ENCODE results near the gene CAPG.
A peak's percentile ranks its signal among the peaks of the same experiment; 100 is the strongest.
"Not testable (repeated sequence)": the region's sequence is repeated elsewhere in the genome, so short reads cannot be mapped to it uniquely, and the experiment has no call there.

Gene CAPG

DNA sequence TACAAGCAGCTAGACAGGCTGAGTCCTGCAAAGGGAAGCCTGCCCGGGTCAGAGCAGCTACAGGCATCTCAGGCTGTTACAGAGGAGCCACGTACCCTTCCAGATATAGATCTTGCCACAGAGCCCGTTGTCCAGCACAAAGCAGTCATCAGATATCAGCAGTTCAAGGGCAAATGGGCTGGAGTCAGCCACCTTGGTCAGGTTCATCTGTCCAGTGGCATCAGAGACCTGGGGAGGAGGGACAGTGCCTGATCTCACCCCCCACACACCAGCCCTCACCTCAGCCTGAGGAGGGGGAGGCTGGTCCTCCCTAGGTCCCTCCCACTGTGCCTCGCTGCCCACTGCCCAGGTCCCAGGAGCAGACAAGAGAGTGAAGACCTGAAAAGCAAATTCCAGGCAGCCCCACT lies 12.2 kb downstream of the CAPG start:
- H3K27ac Mint-ChIP-seq = no peak overlapping the region
- H3K36me3 Mint-ChIP-seq (ENCODE audit: low read depth) = peaks cover 14% of the 10 kb centered on the region
- no peaks in the 10 kb centered on the region for H3K9me3 Mint-ChIP-seq
- H3K4me1 Mint-ChIP-seq (ENCODE audit: low read depth) = peaks cover 8% of the 10 kb centered on the region
- no peaks in the 10 kb centered on the region for H3K27me3 Mint-ChIP-seq
- no peak overlapping the region for H3K4me3 Mint-ChIP-seq

DNA sequence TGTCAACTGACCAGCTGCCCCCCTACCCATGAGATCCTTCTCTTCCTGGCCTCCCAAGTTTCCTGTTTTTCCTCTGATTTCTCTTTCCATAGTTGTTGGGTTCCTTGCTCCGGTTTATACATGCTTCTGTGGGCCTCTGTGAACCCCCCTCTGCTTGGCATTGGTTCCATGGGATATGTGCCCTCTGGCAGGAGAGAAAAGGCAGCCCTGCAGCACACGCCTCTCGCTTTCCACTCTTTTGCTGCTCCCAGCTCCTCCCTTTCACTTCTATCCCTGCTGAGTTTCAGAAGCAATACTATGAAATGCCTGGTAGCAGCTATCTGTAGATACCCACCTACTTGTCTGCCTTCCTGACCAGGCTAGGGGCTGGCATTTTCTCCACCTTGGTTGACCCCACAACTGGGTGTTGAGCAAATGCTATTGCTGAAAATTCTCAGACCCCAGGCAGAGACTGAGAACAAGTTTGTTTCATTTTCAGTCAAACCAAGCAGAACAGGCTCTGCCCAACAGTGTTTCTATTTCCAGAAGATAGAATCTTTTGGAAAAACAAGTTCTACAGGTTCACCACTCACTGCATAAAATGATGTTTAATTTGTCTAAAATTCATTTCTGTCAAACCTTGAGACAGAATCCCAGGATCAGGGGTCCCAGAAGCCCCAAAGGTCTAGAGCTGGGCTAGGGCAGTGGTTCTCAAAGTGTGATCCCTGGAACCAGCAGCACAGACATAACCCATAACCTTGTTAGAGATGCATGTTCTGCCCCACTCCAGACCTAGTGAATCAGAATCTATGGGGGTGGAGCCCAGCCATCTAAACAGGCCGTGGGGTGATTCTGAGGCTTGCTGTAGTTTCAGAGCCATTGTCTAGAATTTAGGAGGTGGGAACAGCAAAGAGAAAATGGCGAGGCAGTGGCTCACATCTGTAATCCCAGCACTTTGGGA lies 13.4 kb downstream of the CAPG start:
- Mint-ChIP-seq H3K27ac (peak overlapping the region; percentile 55), H3K4me1 (ENCODE audit: low read depth) (peaks cover 13% of the 10 kb centered on the region), H3K27me3 (no peaks in the 10 kb centered on the region), H3K36me3 (ENCODE audit: low read depth) (peaks cover 10% of the 10 kb centered on the region), H3K4me3 (no peak overlapping the region), H3K9me3 (no peaks in the 10 kb centered on the region)

DNA sequence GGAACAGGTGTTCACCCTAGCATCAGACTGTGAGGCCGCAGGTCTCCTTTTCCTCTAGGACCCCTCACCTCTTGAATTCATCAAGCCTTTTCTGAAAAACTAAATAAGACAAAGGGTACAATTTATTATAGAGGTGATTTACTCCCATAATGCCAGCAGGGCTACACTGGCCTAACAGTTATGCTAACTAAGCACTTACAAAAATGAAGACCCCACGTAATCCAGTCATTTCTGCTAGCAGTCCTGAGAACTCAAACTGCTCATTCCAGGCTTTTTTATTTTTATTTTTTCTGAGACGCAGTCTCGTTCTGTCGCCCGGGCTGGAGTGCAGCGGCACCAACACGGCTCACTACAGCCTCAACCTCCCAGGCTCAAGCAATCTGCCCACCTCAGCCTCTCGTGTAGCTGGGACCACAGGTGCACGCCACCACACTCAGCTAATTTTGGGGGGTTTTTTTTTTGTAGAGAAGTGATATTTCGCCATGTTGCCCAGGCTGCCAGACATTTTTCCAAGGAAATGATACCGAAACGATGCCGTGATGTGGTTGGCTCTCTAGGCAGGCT lies 14.2 kb downstream of the CAPG start:
- no peak overlapping the region for H3K4me3 Mint-ChIP-seq
- H3K36me3 Mint-ChIP-seq (ENCODE audit: low read depth) = peaks cover 9% of the 10 kb centered on the region
- no peak overlapping the region for H3K27ac Mint-ChIP-seq
- H3K9me3 Mint-ChIP-seq = no peaks in the 10 kb centered on the region
- peaks cover 13% of the 10 kb centered on the region for H3K4me1 Mint-ChIP-seq (ENCODE audit: low read depth)
- no peaks in the 10 kb centered on the region for H3K27me3 Mint-ChIP-seq

DNA sequence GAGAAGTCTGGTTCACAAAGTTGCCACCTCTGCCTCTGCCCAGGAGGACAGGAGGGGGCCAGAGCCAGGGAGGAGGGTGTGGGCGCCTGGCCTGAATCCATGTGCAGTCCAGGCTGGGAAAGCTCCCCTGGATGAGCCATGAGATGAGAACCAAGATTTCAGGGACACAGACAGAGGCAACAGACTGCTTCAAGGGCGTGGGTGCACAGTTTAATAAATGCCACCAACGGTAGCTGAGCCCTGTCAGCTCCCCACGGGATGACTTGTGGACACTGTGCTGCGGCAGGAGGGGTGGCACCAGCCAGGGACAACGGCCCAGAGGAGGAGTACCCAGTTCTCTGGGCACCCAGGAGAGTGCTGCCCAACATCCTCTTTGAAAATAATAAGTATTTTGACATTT lies 15.2 kb downstream of the CAPG start:
- H3K36me3 Mint-ChIP-seq (ENCODE audit: low read depth) = peaks cover 4% of the 10 kb centered on the region
- H3K4me1 Mint-ChIP-seq (ENCODE audit: low read depth) = peaks cover 13% of the 10 kb centered on the region
- H3K27ac Mint-ChIP-seq = no peak overlapping the region
- H3K4me3 Mint-ChIP-seq = no peak overlapping the region
- no peaks in the 10 kb centered on the region for H3K9me3 Mint-ChIP-seq
- H3K27me3 Mint-ChIP-seq = no peaks in the 10 kb centered on the region

DNA sequence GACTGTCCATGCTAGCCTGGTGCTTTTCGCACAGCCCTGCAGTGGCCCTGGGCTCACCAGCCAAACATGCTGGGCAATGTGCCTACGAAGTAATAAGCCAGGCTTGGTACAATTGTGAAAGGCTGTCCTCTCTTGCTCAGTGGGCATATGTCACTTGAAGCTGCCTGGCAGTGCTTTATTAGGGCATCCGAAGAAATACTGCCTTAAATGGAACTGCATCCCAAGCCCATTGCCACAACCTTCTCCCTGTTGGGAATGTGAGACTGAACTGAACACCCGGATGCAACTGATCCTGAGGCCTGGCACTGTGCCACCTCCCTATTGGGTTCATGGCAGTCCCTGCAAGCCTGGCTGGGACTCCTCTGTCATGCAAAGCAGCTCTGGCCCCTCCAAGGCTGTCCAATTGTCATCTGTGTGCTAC lies 15.9 kb downstream of the CAPG start:
- Mint-ChIP-seq H3K27ac (no peak overlapping the region), H3K4me3 (no peak overlapping the region), H3K9me3 (no peaks in the 10 kb centered on the region), H3K27me3 (no peaks in the 10 kb centered on the region), H3K36me3 (ENCODE audit: low read depth) (peaks cover 4% of the 10 kb centered on the region), H3K4me1 (ENCODE audit: low read depth) (peaks cover 13% of the 10 kb centered on the region)

DNA sequence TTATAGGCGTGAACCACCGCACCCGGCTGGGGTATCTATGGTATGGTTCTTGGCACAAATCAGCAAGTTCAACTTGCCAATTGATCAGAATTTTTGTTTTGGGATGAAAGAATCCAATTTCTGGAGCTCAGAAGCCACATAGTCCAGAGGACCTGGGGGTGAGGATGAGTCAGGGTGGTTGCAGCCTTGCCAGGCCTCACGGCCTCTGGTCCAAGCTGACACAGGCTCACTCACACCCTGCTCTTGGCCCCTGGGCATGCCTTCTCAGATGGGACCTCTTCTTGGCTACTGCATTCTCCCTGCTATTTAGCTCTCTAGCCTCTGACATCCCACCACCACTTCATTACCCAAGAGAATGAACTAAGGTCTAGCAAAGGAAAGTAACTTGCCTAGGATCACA lies 16.3 kb downstream of the CAPG start:
- Mint-ChIP-seq H3K36me3 (ENCODE audit: low read depth) (peaks cover 4% of the 10 kb centered on the region), H3K4me1 (ENCODE audit: low read depth) (peaks cover 13% of the 10 kb centered on the region), H3K9me3 (no peaks in the 10 kb centered on the region), H3K27me3 (no peaks in the 10 kb centered on the region), H3K4me3 (no peak overlapping the region), H3K27ac (no peak overlapping the region)

DNA sequence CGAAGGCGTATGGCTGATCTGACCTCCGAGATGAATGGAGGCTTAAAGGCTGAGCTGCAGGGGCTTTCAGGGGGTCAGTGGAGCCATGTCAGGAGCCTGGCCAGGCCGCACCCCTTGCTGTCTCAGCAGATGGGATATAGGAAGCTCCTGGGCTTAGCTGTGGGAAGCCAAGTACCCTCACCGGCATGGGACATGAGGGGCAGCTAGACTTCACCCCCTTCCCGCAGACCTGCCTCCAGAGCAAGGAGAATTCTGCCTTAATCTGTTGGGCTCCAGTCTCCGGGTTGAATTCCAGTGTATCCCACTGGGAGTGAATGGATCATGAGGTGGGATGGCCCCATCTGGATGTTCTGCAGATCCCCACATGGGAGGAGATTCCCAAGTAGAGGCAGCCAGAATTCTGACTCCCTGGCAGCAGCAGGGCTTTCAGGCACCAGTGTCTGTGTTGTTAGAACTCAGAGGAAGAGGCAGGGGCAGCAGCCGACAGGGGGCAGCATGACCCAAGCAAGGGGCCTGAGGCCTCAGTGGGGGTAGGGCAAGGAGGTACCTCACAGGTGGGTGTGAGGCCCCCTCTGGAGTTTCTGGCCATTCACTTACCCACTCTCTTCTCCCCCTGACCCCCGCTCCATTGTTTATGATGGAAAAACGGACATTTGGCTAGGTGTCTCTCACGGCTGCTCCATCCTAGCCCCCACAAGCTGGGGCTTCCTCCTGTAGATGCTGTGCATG lies 19.1 kb downstream of the CAPG start:
- Mint-ChIP-seq H3K27ac (no peak overlapping the region), H3K27me3 (no peaks in the 10 kb centered on the region), H3K4me3 (no peak overlapping the region), H3K36me3 (ENCODE audit: low read depth) (peaks cover 3% of the 10 kb centered on the region), H3K4me1 (ENCODE audit: low read depth) (peaks cover 5% of the 10 kb centered on the region), H3K9me3 (no peaks in the 10 kb centered on the region)

DNA sequence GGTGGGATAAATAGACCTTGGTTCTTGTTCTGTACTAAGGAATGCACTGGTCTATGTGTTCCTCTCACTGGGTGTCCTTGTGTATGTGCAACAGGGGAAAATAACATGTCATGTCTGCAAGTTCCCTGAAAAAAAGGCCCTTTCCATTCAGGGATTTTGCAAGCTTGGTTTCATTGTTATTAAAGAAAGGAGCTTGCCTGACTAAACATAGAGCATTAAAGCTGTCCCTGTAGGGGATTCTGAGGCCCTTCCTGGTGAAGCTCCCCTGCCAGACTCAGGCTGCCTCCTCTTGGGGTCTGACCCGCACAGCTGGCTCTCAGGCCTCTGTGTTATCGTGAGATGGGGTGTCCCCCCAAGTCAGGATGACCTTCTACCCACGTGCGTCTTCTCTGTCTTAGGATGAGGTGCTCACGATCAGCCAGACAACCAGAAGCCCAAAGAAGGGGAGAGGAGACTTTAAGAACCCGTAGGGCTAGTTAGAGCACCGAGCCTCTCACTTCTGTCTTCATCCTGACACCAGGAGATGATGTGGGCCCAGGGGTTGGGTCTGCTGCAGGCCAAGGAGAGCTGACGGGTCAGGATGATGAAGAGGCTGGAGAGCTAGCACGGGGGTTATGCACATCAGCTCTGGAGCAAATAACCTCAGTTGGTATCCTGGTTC lies 21.2 kb downstream of the CAPG start:
- Mint-ChIP-seq H3K36me3 (ENCODE audit: low read depth) (peaks cover 18% of the 10 kb centered on the region), H3K4me1 (ENCODE audit: low read depth) (peaks cover 10% of the 10 kb centered on the region), H3K27ac (no peak overlapping the region), H3K9me3 (no peaks in the 10 kb centered on the region), H3K27me3 (no peaks in the 10 kb centered on the region), H3K4me3 (no peak overlapping the region)

DNA sequence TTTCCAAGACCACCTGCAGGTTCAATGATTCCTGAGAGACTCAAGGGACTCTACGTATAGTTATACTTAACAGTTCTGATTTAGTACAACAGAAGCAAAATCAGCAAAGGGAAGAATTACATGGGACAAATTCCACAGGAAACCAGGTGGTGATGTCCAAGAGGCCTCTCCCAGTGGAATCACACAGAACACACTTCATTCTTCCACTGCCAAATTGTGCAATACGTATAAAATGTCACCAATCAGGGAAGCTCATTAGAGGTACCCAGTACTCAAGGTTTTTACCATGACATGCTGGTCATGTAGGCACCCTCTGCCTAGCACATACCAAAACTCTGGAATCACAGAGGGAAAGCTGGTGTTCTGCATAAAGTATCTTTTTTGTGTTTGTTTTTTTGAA lies 22.4 kb downstream of the CAPG start:
- Mint-ChIP-seq H3K27ac (no peak overlapping the region), H3K4me3 (no peak overlapping the region), H3K36me3 (ENCODE audit: low read depth) (peaks cover 19% of the 10 kb centered on the region), H3K4me1 (ENCODE audit: low read depth) (peaks cover 10% of the 10 kb centered on the region), H3K9me3 (no peaks in the 10 kb centered on the region), H3K27me3 (no peaks in the 10 kb centered on the region)

DNA sequence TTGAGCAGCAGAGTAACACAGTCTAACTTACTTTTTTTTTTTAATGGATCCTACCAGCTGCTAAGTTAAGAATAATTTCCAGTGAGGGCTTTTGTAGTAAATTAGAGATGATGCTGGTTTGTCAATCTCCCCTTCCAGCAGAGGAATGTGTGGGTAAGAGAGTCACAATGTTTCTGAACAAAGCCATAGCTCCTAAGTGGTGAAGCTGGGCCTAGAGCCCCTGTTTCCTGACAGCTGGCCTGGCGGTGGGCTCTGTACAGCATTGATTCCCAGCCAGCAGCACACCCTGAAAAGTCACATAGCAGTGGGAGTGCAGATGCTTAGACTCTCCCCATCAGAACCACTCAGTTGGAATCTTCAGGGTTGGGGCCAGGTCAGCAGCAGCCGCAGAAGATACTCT lies 24.4 kb downstream of the CAPG start:
- Mint-ChIP-seq H3K4me3 (no peak overlapping the region), H3K27me3 (no peaks in the 10 kb centered on the region), H3K36me3 (ENCODE audit: low read depth) (peaks cover 30% of the 10 kb centered on the region), H3K4me1 (ENCODE audit: low read depth) (peaks cover 5% of the 10 kb centered on the region), H3K9me3 (no peaks in the 10 kb centered on the region), H3K27ac (peak overlapping the region; percentile 17)

DNA sequence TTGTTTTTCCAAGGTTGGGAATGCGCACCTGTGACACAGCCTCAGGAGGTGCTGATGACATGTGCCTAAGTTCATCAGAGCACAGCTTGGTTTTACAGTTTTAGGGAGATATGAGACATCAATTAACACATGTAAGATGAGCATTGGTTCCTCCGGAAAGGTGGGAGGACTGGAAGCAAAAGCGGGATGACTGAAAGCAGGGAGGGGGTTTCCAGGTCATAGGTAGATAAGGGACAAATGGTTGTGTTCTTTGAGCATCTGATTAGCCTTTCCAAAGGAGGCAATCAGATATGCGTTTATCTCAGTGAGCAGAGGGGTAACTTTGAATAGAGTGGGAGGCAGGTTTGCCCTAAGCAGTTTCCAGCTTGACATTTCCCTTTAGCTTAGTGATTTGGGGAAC lies 26.3 kb downstream of the CAPG start:
- H3K4me1 Mint-ChIP-seq (ENCODE audit: low read depth) = peaks cover 5% of the 10 kb centered on the region
- H3K36me3 Mint-ChIP-seq (ENCODE audit: low read depth) = peaks cover 49% of the 10 kb centered on the region
- no peaks in the 10 kb centered on the region for H3K27me3 Mint-ChIP-seq
- no peaks in the 10 kb centered on the region for H3K9me3 Mint-ChIP-seq
- no peak overlapping the region for H3K4me3 Mint-ChIP-seq
- H3K27ac Mint-ChIP-seq = no peak overlapping the region

DNA sequence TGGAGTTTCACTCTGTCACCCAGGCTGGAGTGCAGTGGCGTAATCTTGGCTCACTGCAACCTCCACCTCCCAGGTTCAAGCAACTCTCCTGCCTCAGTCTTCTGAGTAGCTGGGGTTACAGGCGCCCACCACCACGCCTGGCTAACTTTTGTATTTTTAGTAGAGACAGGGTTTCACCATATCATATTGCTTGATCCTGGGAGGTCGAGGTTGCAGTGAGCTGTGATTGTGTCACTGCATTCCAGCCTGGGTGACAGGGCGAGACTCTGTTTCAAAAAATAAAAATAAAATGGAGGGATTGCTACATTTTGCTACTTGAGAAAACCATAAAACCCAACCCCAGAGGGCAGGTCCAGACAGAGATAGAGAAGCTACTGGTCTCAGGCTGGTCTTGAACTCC lies 27.0 kb downstream of the CAPG start:
- H3K4me3 Mint-ChIP-seq; H3K27me3 Mint-ChIP-seq; H3K27ac Mint-ChIP-seq; H3K9me3 Mint-ChIP-seq; H3K4me1 Mint-ChIP-seq (ENCODE audit: low read depth): not testable (repeated sequence)
- peaks cover 54% of the 10 kb centered on the region for H3K36me3 Mint-ChIP-seq (ENCODE audit: low read depth)

DNA sequence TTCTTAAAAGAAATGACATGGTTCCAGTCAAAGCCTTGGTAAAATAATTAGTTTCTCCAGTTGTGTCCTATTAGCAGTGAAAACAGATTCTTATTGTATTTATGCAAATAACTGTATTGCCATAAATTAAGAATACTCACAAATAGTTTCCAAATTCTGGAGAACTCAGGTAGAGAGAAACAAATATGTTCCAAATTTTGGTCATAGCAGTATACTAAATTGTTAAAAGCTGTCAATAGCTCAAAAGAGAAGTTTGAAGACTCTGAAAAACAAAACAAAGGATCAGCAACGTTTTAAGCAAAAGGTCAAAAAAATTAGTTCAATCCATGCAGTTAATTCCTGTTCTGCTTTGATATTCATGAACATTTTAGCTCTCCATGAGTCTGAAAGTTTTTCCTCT lies 30.1 kb downstream of the CAPG start:
- Mint-ChIP-seq H3K27ac (no peak overlapping the region), H3K4me3 (no peak overlapping the region), H3K9me3 (no peaks in the 10 kb centered on the region), H3K27me3 (no peaks in the 10 kb centered on the region), H3K36me3 (ENCODE audit: low read depth) (peaks cover 53% of the 10 kb centered on the region), H3K4me1 (ENCODE audit: low read depth) (peaks cover 5% of the 10 kb centered on the region)

DNA sequence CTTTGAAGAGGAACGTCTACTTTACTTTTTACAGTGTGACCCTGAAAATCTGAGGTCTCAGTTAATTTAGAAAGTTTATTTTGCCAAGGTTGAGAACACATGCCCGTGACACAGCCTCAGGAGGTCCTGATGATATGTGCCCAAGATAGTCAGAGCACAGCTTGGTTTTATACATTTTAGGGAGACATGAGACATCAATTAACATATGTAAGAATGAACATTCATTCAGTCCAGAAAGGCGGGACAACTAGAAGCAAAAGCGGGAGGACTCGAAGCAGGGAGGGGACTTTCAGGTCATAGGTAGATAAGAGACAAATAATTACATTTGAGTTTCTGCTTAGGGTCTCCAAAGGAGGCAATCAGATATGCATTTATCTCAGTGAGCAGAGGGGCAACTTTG lies 31.9 kb downstream of the CAPG start:
- no peak overlapping the region for H3K4me3 Mint-ChIP-seq
- no peaks in the 10 kb centered on the region for H3K9me3 Mint-ChIP-seq
- H3K27me3 Mint-ChIP-seq = no peaks in the 10 kb centered on the region
- H3K36me3 Mint-ChIP-seq (ENCODE audit: low read depth) = peaks cover 59% of the 10 kb centered on the region
- no peaks in the 10 kb centered on the region for H3K4me1 Mint-ChIP-seq (ENCODE audit: low read depth)
- no peak overlapping the region for H3K27ac Mint-ChIP-seq

DNA sequence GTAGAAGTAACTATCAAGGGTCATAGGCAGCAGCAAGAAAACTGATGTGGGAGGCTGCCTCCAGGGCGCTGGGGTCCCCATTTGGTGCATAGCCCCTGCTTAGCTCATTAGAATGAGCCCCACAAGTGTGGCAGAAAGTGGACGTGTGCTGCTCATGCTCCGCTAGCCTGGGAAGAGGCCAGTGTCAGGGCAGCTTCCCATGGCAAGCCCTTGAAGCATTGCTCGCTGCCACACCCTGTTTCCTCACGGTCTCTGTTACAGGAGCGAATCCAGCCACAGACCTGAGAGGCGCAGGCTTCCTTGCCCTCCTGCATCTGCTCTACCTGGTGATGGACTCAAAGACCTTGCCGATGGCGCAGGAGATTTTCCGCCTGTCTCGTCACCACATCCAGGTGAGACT lies 33.1 kb downstream of the CAPG start:
- peaks cover 57% of the 10 kb centered on the region for H3K36me3 Mint-ChIP-seq (ENCODE audit: low read depth)
- H3K27me3 Mint-ChIP-seq = no peaks in the 10 kb centered on the region
- H3K9me3 Mint-ChIP-seq = no peaks in the 10 kb centered on the region
- H3K4me3 Mint-ChIP-seq = no peak overlapping the region
- H3K27ac Mint-ChIP-seq = no peak overlapping the region
- H3K4me1 Mint-ChIP-seq (ENCODE audit: low read depth) = no peaks in the 10 kb centered on the region

Measured in stimulated activated naive CD8-positive, alpha-beta T cell treated with anti-CD3 and anti-CD28 coated beads, Interleukin-15, Interleukin-2, amounts not matched to agents 100 ng/mL and 50 ng/mL, for 24 hours (primary cell).